WTC11 (cell line): ENCODE data around the gene KDM2B.

Source experiments
- ATF6 ChIP-seq: sonication (generic); formaldehyde crosslinking; IDR thresholded peaks from 2 replicates; pipeline ENCODE4 v1.8.1; 2023; ENCODE audit warnings: mild to moderate bottlenecking, missing genetic modification reagents
- CREM ChIP-seq: sonication (generic); formaldehyde crosslinking; IDR thresholded peaks from 2 replicates; pipeline ENCODE4 v1.8.1; 2022; ENCODE audit warnings: mild to moderate bottlenecking, missing genetic modification reagents, moderate library complexity
- CTCF ChIP-seq: fragments of 200-600 bp; IDR thresholded peaks from 2 replicates; pipeline ENCODE4 v1.8.0; 2022; ENCODE audit warnings: antibody characterized with exemption
- E2F1 ChIP-seq: sonication (generic); formaldehyde crosslinking; IDR thresholded peaks from 2 replicates; pipeline ENCODE4 v1.8.0; 2022; ENCODE audit warnings: mild to moderate bottlenecking, missing genetic modification reagents
- FOXJ3 ChIP-seq: sonication (generic); formaldehyde crosslinking; IDR thresholded peaks from 2 replicates; pipeline ENCODE4 v1.9.0; 2021; ENCODE audit warnings: missing genetic modification reagents, mild to moderate bottlenecking, borderline replicate concordance
- JUN ChIP-seq: sonication (generic); formaldehyde crosslinking; IDR thresholded peaks from 2 replicates; pipeline ENCODE4 v1.8.0; 2023; ENCODE audit warnings: mild to moderate bottlenecking, missing genetic modification reagents
- TEAD4 ChIP-seq: sonication (generic); formaldehyde crosslinking; IDR thresholded peaks from 2 replicates; pipeline ENCODE4 v1.8.0; 2022; ENCODE audit warnings: mild to moderate bottlenecking, missing genetic modification reagents
- USF1 ChIP-seq: sonication (generic); formaldehyde crosslinking; IDR thresholded peaks from 2 replicates; pipeline ENCODE4 v1.8.0; 2022; ENCODE audit warnings: mild to moderate bottlenecking, missing genetic modification reagents
- ZNF416 ChIP-seq: fragments of 250-450 bp; sonication (Bioruptor Pico); IDR thresholded peaks from 2 replicates; pipeline ENCODE4 v1.9.0; 2021; ENCODE audit warnings: mild to moderate bottlenecking, inconsistent platforms
- TF ChIP-seq, protein P1 (sequence below): sonication (generic); formaldehyde crosslinking; IDR thresholded peaks from 2 replicates; pipeline ENCODE4 v1.8.0; 2023; ENCODE audit warnings: mild to moderate bottlenecking, missing genetic modification reagents

DNA sequence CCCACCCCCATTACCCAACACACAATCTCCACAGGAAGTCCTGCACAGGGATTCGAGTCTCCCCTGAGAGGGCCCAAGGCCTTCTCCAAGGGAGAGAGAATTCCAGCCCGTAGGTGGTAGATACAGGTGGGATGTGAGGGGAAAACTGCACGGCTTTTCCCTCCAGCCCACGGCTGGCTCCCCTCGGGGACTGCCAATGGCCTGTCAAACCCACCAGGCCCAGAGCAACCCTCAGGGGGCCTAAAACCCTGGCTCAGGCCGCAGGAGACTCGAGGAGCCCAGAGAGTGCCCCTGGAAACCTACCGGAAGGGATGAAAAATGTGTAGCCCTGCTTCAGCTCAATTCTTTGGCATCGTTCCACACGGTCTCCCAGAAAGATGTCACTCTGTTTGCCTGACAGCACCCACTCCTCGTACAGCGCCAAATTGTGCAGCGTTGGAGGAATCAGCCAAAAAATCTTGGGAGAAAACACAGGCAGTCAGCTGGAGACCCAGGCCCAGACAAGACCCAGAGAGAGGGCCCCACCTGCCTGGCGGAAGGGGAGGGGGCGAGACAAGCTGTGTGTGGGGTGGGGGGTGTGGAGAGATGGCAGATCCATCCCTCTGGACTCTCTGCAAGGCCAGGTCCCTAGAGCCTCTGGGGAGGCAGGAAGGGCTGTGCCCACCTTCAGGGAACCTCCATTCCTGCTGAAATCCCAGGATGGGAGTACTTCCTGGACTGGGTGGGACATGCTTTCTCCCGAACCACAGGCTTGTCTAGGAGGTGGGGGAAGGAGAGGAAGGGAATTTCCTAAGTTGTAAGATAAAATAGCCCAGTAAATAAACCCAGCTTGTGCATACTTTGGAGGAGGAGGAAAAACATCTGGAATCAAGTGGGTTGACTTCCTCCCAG, 48.1 kb downstream of the KDM2B start:
- TF ChIP-seq JUN = no peak
- TF ChIP-seq ZNF416 = no peak
- TF ChIP-seq, protein P1, sequence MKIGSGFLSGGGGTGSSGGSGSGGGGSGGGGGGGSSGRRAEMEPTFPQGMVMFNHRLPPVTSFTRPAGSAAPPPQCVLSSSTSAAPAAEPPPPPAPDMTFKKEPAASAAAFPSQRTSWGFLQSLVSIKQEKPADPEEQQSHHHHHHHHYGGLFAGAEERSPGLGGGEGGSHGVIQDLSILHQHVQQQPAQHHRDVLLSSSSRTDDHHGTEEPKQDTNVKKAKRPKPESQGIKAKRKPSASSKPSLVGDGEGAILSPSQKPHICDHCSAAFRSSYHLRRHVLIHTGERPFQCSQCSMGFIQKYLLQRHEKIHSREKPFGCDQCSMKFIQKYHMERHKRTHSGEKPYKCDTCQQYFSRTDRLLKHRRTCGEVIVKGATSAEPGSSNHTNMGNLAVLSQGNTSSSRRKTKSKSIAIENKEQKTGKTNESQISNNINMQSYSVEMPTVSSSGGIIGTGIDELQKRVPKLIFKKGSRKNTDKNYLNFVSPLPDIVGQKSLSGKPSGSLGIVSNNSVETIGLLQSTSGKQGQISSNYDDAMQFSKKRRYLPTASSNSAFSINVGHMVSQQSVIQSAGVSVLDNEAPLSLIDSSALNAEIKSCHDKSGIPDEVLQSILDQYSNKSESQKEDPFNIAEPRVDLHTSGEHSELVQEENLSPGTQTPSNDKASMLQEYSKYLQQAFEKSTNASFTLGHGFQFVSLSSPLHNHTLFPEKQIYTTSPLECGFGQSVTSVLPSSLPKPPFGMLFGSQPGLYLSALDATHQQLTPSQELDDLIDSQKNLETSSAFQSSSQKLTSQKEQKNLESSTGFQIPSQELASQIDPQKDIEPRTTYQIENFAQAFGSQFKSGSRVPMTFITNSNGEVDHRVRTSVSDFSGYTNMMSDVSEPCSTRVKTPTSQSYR = no peak
- no peak for TF ChIP-seq FOXJ3 (CRISPR knock-in tag)
- no peak for TF ChIP-seq CTCF
- no peak for TF ChIP-seq ATF6 (CRISPR knock-in tag)
- TF ChIP-seq TEAD4 (CRISPR knock-in tag) = no peak
- TF ChIP-seq CREM = no peak
- no peak for TF ChIP-seq E2F1 (CRISPR knock-in tag)
- TF ChIP-seq USF1 (CRISPR knock-in tag) = no peak
